SKM-1 (cell line): ENCODE measurements around the gene HOXC10.

ENCODE experiments used
- DNase-seq: peaks from one replicate; lab custom pipeline; 2025; ENCODE audit not compliant: unreplicated experiment; lab: John Stamatoyannopoulos, UW

The HOXC10 gene

GRCh38 chr12:53976823-53977595 is 7.9 kb upstream of the HOXC10 start:
- DNase-seq = no peak

GRCh38 chr12:53977596-53978445 is 7.1 kb upstream of the HOXC10 start:
- no peak for DNase-seq

GRCh38 chr12:53978477-53979356 is 6.2 kb upstream of the HOXC10 start:
- DNase-seq = no peak

GRCh38 chr12:53980104-53980801 is 4.7 kb upstream of the HOXC10 start:
- no peak for DNase-seq

- DNase-seq = no peak
Observed at GRCh38 chr12:53980802-53981496, 4.0 kb upstream of the HOXC10 start.

GRCh38 chr12:53981634-53982565 is 3.0 kb upstream of the HOXC10 start:
- no peak for DNase-seq

GRCh38 chr12:53982648-53983567 is 2.0 kb upstream of the HOXC10 start:
- no peak for DNase-seq

GRCh38 chr12:53983568-53983949 is 1.4 kb upstream of the HOXC10 start:
- no peak for DNase-seq

- no peak for DNase-seq
Observed at GRCh38 chr12:53983950-53984572, 885 bp upstream of the HOXC10 start.

- no peak for DNase-seq
Observed at GRCh38 chr12:53985692-53985993, 697 bp downstream of the HOXC10 start.

GRCh38 chr12:53985994-53986685 is 1.2 kb downstream of the HOXC10 start:
- DNase-seq = no peak

GRCh38 chr12:53986686-53987483 is 1.9 kb downstream of the HOXC10 start:
- DNase-seq = no peak

GRCh38 chr12:53987787-53988230 is 2.9 kb downstream of the HOXC10 start:
- DNase-seq = no peak

GRCh38 chr12:53988541-53989226 is 3.7 kb downstream of the HOXC10 start:
- DNase-seq = no peak

- DNase-seq = no peak
Observed at GRCh38 chr12:53989227-53990113, 4.5 kb downstream of the HOXC10 start.
